OCI-LY7 (cell line): ENCODE results near the gene KIF6. TPM values are rescaled to one million over a fixed set of nuclear protein-coding genes. Genes with fewer than 3 reads are reported as not detected.

ENCODE experiments used
- BruUV-seq: library from RNA; stranded (reverse); fragments of 400-500 nt; replicated peaks from 2 replicates; lab custom pipeline; 2021; lab: Mats Ljungman, UMichigan
- CTCF ChIA-PET: fragments of 300-600 bp; sonication (Branson Sonifier 250); formaldehyde crosslinking; loops from one replicate; lab custom pipeline; 2022; ENCODE audit warnings: antibody characterized with exemption; ENCODE audit not compliant: unreplicated experiment; lab: Charles Lee
- POLR2A ChIA-PET: fragments of 300-600 bp; sonication (Branson Sonifier 250); formaldehyde crosslinking; loops from one replicate; lab custom pipeline; 2022; ENCODE audit warnings: antibody characterized with exemption; lab: Charles Lee
- DNase-seq: peaks from one replicate; pipeline ENCODE4 v3.0.0-alpha.2; 2015; ENCODE audit warnings: low spot score
- H2AFZ ChIP-seq: fragments of 200-600 bp; sonication (generic), shearing (Covaris generic); 2 replicates; pipeline ENCODE4 v1.6.1; 2014; ENCODE audit warnings: mild to moderate bottlenecking, antibody characterized with exemption, low read length, moderate library complexity
- H3K27ac ChIP-seq: fragments of 200-600 bp; sonication (generic); 2 replicates; pipeline ENCODE4 v1.5.1; 2014; ENCODE audit warnings: mixed run types, low read depth, mild to moderate bottlenecking, moderate library complexity, low read length, inconsistent platforms; ENCODE audit not compliant: poor library complexity, severe bottlenecking
- H3K36me3 ChIP-seq: fragments of 200-600 bp; sonication (generic); 2 replicates; pipeline ENCODE4 v1.6.1; 2014; ENCODE audit warnings: mild to moderate bottlenecking, antibody characterized with exemption, low read length, moderate library complexity, mixed read lengths; ENCODE audit not compliant: insufficient read depth
- H3K4me1 ChIP-seq: fragments of 200-600 bp; sonication (generic); 2 replicates; pipeline ENCODE4 v1.5.1; 2014; ENCODE audit warnings: mild to moderate bottlenecking, low read length; ENCODE audit not compliant: insufficient read depth, poor library complexity, severe bottlenecking
- H3K4me2 ChIP-seq: fragments of 200-600 bp; sonication (generic); 2 replicates; pipeline ENCODE4 v1.6.1; 2014; ENCODE audit warnings: mild to moderate bottlenecking, low read length
- H3K4me3 ChIP-seq: fragments of 200-600 bp; sonication (generic); 2 replicates; pipeline ENCODE4 v1.5.1; 2014; ENCODE audit warnings: mild to moderate bottlenecking, low read depth, low read length; ENCODE audit not compliant: poor library complexity, severe bottlenecking
- H3K79me2 ChIP-seq: fragments of 200-600 bp; sonication (generic); 2 replicates; pipeline ENCODE4 v1.6.1; 2016; ENCODE audit warnings: low read depth, mild to moderate bottlenecking, low read length, moderate library complexity, mixed read lengths; ENCODE audit not compliant: insufficient read depth
- H3K9me2 ChIP-seq: fragments of 200-600 bp; sonication (generic); 2 replicates; pipeline ENCODE4 v1.6.1; 2016; ENCODE audit warnings: mild to moderate bottlenecking, low read length, mixed read lengths; ENCODE audit not compliant: insufficient read depth
- H3K9me3 ChIP-seq: fragments of 200-600 bp; sonication (generic); 2 replicates; pipeline ENCODE4 v1.6.1; 2014; ENCODE audit warnings: mild to moderate bottlenecking, mixed run types, low read length, mixed read lengths
- H4K20me1 ChIP-seq: fragments of 200-600 bp; sonication (generic); 2 replicates; pipeline ENCODE4 v1.6.1; 2014; ENCODE audit warnings: mild to moderate bottlenecking, antibody characterized with exemption, low read length, moderate library complexity, mixed read lengths; ENCODE audit not compliant: insufficient read depth
- EZH2phosphoT487 ChIP-seq: fragments of 200-600 bp; sonication (generic); IDR thresholded peaks from 2 replicates; pipeline ENCODE4 v1.6.1; 2018; ENCODE audit warnings: low read depth, borderline replicate concordance, mild to moderate bottlenecking, mixed run types, antibody characterized with exemption, low read length, moderate library complexity, mixed read lengths
- intact Hi-C: fragments of 100-400 bp; cut with micrococcal nuclease; formaldehyde crosslinking; loops from one replicate; pipeline ENCODE4 v1.10.0; 2022; ENCODE audit not compliant: unreplicated experiment
- total RNA-seq, 2 experiments: library from RNA; depleted of rRNA in 1 of 2; stranded (reverse); fragments of >200 nt in 1 of 2; shearing (Covaris generic) in 1 of 2; gene quantifications; 2 replicates each; pipeline ENCODE4 v1.2.3, GENCODE V29; 2014 to 2022
- TF ChIP-seq, protein P1 (sequence below): fragments of 200-600 bp; sonication (generic); conservative IDR thresholded peaks from 2 replicates; pipeline ENCODE4 v1.5.1; 2014; ENCODE audit warnings: mild to moderate bottlenecking, antibody characterized with exemption, low read length, moderate library complexity, mixed read lengths

KIF6 gene
- total RNA-seq, 2 experiments from 2014 or later = not detected

- POLR2A ChIA-PET = no interaction called here
- BruUV-seq = no TSS peak
Observed at GRCh38 chr6:39714802-39715201, 10.4 kb downstream of the KIF6 start.

GRCh38 chr6:39707962-39708683, 17.1 kb downstream of the KIF6 start:
- no peak for DNase-seq
- no peak overlapping the region for H3K4me2 ChIP-seq
- H3K9me3 ChIP-seq = no peaks in the 10 kb centered on the region
- H3K4me3 ChIP-seq = no peak overlapping the region
- no peaks in the 10 kb centered on the region for H3K36me3 ChIP-seq
- no peaks in the 10 kb centered on the region for H3K79me2 ChIP-seq
- ChIA-PET CTCF (no interaction called here), POLR2A (interaction anchor here (0.5 to 0.7 kb wide), 2 partner anchors 13 to 106 kb away, joined by 3 read pairs; no protein-coding TSS in a partner anchor)
- BruUV-seq = no TSS peak
- no peaks in the 10 kb centered on the region for H3K4me1 ChIP-seq
- no peaks in the 10 kb centered on the region for H3K9me2 ChIP-seq
- no peak overlapping the region for H3K27ac ChIP-seq
- no peak for TF ChIP-seq EZH2phosphoT487
- TF ChIP-seq, protein P1, sequence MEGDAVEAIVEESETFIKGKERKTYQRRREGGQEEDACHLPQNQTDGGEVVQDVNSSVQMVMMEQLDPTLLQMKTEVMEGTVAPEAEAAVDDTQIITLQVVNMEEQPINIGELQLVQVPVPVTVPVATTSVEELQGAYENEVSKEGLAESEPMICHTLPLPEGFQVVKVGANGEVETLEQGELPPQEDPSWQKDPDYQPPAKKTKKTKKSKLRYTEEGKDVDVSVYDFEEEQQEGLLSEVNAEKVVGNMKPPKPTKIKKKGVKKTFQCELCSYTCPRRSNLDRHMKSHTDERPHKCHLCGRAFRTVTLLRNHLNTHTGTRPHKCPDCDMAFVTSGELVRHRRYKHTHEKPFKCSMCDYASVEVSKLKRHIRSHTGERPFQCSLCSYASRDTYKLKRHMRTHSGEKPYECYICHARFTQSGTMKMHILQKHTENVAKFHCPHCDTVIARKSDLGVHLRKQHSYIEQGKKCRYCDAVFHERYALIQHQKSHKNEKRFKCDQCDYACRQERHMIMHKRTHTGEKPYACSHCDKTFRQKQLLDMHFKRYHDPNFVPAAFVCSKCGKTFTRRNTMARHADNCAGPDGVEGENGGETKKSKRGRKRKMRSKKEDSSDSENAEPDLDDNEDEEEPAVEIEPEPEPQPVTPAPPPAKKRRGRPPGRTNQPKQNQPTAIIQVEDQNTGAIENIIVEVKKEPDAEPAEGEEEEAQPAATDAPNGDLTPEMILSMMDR = no peak
- intact Hi-C loops = no loop called here
- no peak overlapping the region for H2AFZ ChIP-seq
- H4K20me1 ChIP-seq = no peaks in the 10 kb centered on the region

More at GRCh38 chr6:39714802-39715201, 10.4 kb downstream of the KIF6 start:
- intact Hi-C loops = no loop called here
- Histone ChIP-seq H3K9me3 (no peaks in the 10 kb centered on the region), H3K36me3 (no peaks in the 10 kb centered on the region), H3K4me1 (no peaks in the 10 kb centered on the region), H2AFZ (no peak overlapping the region), H3K27ac (no peak overlapping the region), H3K4me2 (no peak overlapping the region), H3K79me2 (no peaks in the 10 kb centered on the region), H4K20me1 (no peaks in the 10 kb centered on the region), H3K4me3 (no peak overlapping the region), H3K9me2 (no peaks in the 10 kb centered on the region)
- TF ChIP-seq EZH2phosphoT487 = no peak
- TF ChIP-seq, protein P1 = no peak
- DNase-seq = no peak
- CTCF ChIA-PET = no interaction called here

DNA sequence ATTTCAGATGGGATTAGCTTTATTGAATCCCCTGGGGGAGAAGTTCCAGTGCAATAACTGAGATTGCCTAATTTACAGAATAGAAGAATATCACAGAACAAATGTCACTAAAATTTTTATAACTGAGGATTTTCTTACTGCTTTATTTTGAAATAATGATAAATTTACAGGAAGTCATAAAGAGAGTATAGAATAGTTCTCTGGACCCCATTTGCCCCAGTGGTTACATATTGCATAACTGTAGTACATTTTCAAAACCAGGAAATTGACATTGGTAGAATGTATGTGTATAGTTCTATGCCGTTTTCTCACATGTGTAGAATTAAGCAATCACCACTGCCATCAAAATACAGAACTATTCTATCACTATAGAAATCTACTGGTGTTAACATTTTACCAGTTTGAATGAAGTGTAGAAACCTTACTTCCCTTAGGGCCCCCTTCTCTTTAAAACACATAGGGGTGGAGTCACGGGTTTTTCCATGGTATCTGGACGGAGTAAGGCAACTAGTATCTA, 18.3 kb downstream of the KIF6 start:
- ChIA-PET CTCF (no interaction called here), POLR2A (no interaction called here)
- Histone ChIP-seq H3K4me3 (no peak overlapping the region), H3K9me3 (no peaks in the 10 kb centered on the region), H3K36me3 (no peaks in the 10 kb centered on the region), H3K27ac (no peak overlapping the region), H3K9me2 (no peaks in the 10 kb centered on the region), H3K4me2 (no peak overlapping the region), H3K4me1 (no peaks in the 10 kb centered on the region), H2AFZ (no peak overlapping the region), H4K20me1 (no peaks in the 10 kb centered on the region), H3K79me2 (no peaks in the 10 kb centered on the region)
- intact Hi-C loops = no loop called here
- TF ChIP-seq EZH2phosphoT487 = no peak
- TF ChIP-seq, protein P1 = no peak
- no peak for DNase-seq
- BruUV-seq = no TSS peak
